GM19043 (cell line): ENCODE data around the gene NFIB.

Experiments used
- ATAC-seq: cut with Tn5 transposase; IDR thresholded peaks from one replicate; pipeline ENCODE4 v1.9.1; 2021; ENCODE audit warnings: low read depth; ENCODE audit not compliant: unreplicated experiment

Gene NFIB

DNA sequence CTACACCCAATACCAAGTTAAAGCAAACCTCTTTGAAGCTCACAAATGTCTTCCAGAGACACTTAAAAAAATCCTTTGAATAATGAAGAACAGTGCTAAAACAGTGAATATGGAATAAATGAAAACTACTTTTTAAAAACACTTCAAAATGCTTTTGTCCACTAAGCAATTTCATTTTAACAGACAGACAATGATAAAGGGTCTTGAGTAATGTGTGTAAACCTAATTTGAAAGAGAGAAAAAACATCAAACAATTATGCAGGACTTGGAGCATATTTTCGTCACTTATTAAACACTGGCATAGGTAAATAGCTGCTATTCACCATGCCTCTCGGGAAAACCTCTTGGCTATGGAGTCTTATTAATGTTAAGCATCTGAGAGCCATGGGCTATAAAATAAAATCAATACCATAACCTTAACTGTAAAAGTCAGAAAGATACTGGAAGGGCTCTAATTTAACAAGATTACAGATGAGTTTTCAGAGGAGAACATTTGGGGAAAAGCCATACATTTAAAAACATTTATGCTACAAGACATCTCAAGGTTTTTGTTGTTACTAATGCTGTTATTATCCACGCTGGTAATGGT is 177.8 kb downstream of the NFIB start:
- no peak for ATAC-seq

GRCh38 chr9:14135421-14135820 is 178.5 kb downstream of the NFIB start:
- no peak for ATAC-seq

DNA sequence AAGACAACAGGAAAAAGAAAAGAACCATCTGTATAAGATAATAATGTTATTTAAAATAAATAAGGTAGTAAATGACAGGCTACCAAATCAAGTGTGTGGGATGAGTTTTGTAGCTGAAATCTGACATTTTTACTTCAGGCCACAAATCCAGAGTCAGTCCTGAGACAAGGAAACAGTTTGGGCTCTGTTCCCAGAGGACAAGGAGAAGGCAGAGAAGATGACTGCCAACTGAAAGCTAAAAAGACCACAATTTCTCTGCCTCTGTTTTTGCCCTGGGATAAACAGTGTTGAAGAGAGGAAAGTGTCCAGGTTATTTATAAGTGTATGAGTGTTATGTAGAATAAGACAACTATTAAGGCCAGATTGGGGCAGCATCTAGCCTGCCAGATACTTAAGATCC is 180.5 kb downstream of the NFIB start:
- ATAC-seq, result no peak

DNA sequence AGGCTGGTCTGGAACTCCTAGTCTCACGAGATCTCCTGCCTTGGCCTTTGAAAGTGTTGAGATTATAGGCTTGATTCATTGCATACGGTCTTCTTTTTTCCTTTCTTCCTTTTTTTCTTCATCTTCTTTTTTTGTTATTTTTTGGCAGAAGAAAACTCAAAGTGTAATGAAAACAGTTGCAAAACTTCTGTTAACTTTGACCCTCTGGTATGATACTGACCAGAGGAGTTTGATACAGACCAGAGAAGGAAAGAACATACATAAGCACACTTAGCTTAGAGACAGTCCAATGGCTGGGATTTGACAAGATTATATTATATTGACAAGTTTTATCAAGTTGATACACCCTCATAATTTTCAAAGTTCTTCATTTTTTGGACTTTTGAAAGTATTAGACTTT is 181.2 kb downstream of the NFIB start:
- ATAC-seq, result no peak

- no peak for ATAC-seq
Measured at GRCh38 chr9:14131356-14132088, 182.4 kb downstream of the NFIB start.

GRCh38 chr9:14127656-14128055 is 186.3 kb downstream of the NFIB start:
- no peak for ATAC-seq

DNA sequence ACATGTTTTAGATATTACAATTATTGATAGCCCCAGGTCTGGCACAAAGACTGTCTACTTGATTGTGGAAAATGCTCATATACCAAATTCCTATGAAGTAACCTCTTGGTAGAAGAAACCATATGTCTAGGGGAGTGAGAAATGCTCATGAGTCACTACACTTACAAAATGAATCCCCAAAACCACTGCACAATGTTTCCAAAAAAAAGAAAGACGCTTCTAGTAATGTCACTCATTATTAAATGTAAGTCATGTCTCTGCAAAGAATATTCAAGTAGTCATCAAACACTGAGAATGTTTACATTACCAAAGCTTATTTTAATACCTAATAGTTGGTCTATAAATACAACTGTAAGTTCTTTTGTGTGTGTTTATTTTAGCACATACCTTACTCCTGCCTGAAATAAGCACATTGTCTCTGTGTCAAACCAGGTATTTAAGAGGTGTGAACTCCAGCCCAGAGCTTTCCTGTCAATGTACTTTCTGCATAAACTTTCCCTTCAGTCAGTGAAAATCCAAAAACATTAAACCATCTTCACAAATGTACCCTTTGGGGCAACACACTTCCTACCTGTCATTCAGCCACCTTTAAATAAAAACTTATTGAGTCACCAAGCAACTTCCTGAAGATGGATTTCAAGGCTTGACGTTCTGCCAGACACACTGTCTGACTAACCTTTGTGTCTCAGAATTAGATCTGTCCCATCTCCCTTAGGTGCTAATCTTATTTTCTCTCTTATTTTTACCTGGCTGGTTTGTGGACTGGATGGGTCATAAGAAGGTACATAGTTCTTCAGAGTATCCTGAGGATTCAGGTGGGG is 194.0 kb downstream of the NFIB start:
- no peak for ATAC-seq

- ATAC-seq, result no peak
Measured at GRCh38 chr9:14112226-14112625, 201.7 kb downstream of the NFIB start.

DNA sequence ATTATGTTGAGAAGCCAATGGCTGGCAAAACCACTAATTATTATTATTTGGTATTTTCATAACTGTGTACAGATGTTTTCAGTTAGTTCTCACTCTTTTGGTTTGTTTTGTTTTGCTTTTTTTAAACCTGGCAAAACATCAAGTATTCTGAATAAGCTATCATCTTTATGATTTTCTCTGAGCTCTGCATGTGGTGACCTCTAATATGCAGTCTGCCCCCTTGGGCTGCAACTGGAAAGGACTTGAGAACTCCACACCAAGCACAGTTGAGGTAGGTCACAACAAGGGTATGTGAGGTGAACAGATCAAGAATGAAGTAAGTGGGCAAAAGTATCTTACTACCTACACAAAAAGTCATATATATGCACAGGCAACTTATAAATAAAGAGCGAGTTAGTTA is 202.2 kb downstream of the NFIB start:
- ATAC-seq, result no peak

DNA sequence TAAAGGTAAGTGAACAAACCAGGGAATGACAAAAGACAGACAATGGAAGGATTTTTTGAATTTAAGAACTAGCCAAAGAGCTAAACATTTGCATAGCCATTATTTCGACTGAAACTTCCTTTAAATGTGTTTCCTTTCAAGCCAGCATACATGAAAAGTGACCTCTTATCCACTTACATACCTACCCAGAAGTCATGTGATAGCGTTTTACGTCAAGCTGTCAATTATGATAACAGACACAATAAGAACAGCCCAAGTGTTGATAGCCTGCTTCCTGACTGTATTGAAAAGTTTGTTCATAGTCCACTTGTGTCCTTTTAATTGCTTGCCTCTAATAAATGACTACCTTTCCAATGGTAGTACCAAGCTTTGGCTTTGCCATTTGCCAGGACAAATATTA is 206.0 kb downstream of the NFIB start:
- ATAC-seq, result no peak

- ATAC-seq, result no peak
Measured at GRCh38 chr9:14107495-14107894, 206.4 kb downstream of the NFIB start.

GRCh38 chr9:14106699-14107098 is 207.2 kb downstream of the NFIB start:
- ATAC-seq, result no peak

DNA sequence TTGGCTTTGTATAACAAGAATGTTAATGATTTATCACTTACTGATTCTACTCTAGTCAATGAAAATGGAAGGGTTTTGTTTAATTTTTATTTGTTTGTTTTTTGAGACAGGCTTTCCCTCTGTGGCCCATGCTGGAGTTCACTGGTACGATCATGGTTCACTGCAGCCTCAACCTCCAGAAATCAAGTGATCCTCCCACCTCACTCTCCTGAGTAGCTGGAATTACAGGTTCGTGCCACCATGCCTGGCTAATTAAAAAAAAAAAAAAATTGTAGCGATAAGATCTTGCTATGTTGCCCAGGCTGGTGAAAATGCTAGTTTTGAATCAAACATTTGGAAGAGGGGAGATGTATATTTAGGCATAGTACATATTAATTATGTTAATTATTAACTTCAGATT is 209.4 kb downstream of the NFIB start:
- no peak for ATAC-seq

DNA sequence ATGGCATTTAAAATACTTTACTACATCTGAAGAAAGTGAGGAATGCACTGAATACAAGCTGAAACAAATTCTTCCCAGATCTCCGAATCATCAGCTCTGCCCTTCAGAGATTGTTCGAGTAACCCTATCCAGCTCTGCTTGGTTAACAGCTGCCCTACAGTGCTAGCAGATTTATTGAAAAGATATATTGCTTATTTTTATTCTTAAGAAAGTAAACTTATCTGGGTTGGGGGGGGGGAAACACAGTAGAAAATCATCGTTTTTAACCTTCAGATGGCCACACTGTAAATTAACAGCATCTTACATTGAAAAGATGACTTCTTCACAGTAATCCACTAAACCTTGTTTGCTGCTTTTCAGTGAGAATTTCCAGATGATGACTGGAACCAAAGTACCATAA is 210.8 kb downstream of the NFIB start:
- no peak for ATAC-seq

GRCh38 chr9:14099737-14100136 is 214.2 kb downstream of the NFIB start:
- no peak for ATAC-seq

- no peak for ATAC-seq
Measured at GRCh38 chr9:14098486-14099180, 215.3 kb downstream of the NFIB start.

DNA sequence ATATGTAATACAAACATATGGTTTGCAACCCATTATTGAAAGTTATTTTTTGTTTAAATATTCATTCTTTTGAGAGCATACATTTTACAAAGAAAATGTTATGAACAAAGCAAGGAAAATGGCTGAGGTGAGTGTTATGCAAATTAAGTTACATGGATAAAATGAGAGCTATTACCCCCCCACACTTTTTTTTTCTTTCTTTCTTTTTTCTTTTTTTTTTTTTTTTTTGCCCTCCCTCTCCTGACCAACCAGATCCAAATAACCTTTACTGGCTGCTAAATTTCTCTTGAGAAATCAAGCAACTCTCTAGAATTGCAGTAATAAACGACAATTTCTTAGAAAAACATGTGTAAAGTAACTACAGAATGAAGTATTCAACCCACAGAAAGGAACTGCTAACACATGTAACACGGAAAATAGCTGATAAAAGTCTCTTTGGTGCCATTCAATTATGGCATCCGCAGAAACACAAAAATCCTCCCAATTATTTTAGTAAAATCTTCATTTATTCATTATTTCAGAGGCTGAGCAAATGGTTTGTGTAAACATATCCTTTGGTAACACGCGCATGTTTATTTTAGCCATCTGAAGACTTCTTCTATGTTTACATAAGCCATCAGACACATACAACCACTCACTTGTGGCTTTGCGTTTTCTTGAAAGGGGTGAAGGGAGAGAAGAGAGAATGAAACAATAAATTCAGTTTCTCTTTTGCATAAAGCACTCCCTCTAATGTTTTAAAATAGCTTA is 216.1 kb downstream of the NFIB start:
- no peak for ATAC-seq

DNA sequence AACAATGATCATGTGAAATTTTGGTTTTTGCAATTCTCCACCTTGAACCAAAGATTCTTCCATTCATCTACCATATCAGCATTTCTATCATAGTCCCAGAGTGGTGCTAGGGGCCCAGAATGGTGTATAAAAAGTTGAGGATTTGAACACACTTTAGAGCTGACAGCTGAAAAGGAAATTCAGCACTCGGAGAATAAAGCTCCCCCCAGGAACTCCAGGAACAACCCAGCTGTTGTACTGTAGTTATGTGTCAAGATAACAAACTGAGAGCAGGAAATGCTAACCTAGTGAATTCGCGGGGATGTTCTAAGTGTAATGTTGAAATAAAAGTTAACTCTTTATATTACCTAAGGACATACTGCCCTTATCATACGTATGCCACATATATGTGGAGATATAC is 216.7 kb downstream of the NFIB start:
- no peak for ATAC-seq

- ATAC-seq, result no peak
Measured at GRCh38 chr9:14096258-14096922, 217.6 kb downstream of the NFIB start.

- no peak for ATAC-seq
Measured at GRCh38 chr9:14095277-14095676, 218.7 kb downstream of the NFIB start.
